HG03095 (cell line): Measurements from ENCODE around the gene SCAP.

Source experiments
- ATAC-seq: cut with Tn5 transposase; IDR thresholded peaks from one replicate; pipeline ENCODE4 v1.9.1; 2021; ENCODE audit warnings: moderate library complexity; ENCODE audit not compliant: unreplicated experiment

SCAP gene

GRCh38 chr3:47367631-47368030, 108.1 kb downstream of the SCAP start:
- ATAC-seq: no peak

GRCh38 chr3:47366833-47367232, 108.9 kb downstream of the SCAP start:
- no peak for ATAC-seq

- ATAC-seq: no peak
Observed at GRCh38 chr3:47365213-47366153, 110.3 kb downstream of the SCAP start.
